Trophoblast cell (in vitro differentiated cells and primary cell): ENCODE results near the gene SOX2.

Experiments used
- DNase-seq, 2 donors: peaks; one replicate each; pipeline ENCODE4 v3.0.0-alpha.2; 2016
- H2AFZ ChIP-seq: 2 replicates; pipeline ENCODE4 v1.6.1; 2013; ENCODE audit warnings: low read length, moderate library complexity, mild to moderate bottlenecking; ENCODE audit not compliant: insufficient read depth, poor library complexity
- H2AK5ac ChIP-seq: 2 replicates; pipeline ENCODE4 v1.6.1; 2013; ENCODE audit warnings: mild to moderate bottlenecking, low read length
- H2BK120ac ChIP-seq: 2 replicates; pipeline ENCODE4 v1.6.1; 2013; ENCODE audit warnings: low read length, mild to moderate bottlenecking, moderate library complexity; ENCODE audit not compliant: insufficient read depth, poor library complexity
- H2BK12ac ChIP-seq: 2 replicates; pipeline ENCODE4 v1.6.1; 2013; ENCODE audit warnings: mild to moderate bottlenecking, low read length, moderate library complexity
- H2BK5ac ChIP-seq: 2 replicates; pipeline ENCODE4 v1.6.1; 2013; ENCODE audit warnings: low read length, low read depth, moderate library complexity, mild to moderate bottlenecking; ENCODE audit not compliant: poor library complexity
- H3K14ac ChIP-seq: 2 replicates; pipeline ENCODE4 v1.6.1; 2013; ENCODE audit warnings: mild to moderate bottlenecking, low read length
- H3K18ac ChIP-seq: 2 replicates; pipeline ENCODE4 v1.6.1; 2013; ENCODE audit warnings: mild to moderate bottlenecking, low read length
- H3K23ac ChIP-seq: 2 replicates; pipeline ENCODE4 v1.6.1; 2013; ENCODE audit warnings: low read length
- H3K27ac ChIP-seq: 2 replicates; pipeline ENCODE4 v1.5.1; 2013; ENCODE audit warnings: low read depth, mild to moderate bottlenecking, inconsistent platforms, low read length, moderate library complexity
- H3K27me3 ChIP-seq: 2 replicates; pipeline ENCODE4 v1.6.1; 2013; ENCODE audit warnings: inconsistent platforms, mild to moderate bottlenecking, low read length, moderate library complexity; ENCODE audit not compliant: insufficient read depth
- H3K36me3 ChIP-seq, 2 experiments: 1 replicate in 1 of 2; 2 replicates in 1 of 2; pipeline ENCODE4 v1.6.1; 2013; ENCODE audit warnings: low read length in 2 of 2, mild to moderate bottlenecking in 2 of 2, moderate library complexity in 1 of 2; ENCODE audit not compliant: insufficient read depth in 2 of 2, control insufficient read depth in 1 of 2
- H3K4ac ChIP-seq: 2 replicates; pipeline ENCODE4 v1.6.1; 2013; ENCODE audit warnings: low read depth, mild to moderate bottlenecking, low read length, moderate library complexity
- H3K4me1 ChIP-seq, 2 experiments: 1 replicate in 1 of 2; 2 replicates in 1 of 2; pipeline ENCODE4 v1.6.1; 2013; ENCODE audit warnings: low read length in 2 of 2, mild to moderate bottlenecking in 2 of 2, moderate library complexity in 1 of 2; ENCODE audit not compliant: insufficient read depth in 2 of 2, control insufficient read depth in 1 of 2
- H3K4me2 ChIP-seq: 2 replicates; pipeline ENCODE4 v1.6.1; 2013; ENCODE audit warnings: inconsistent platforms, mild to moderate bottlenecking, low read length, moderate library complexity
- H3K4me3 ChIP-seq: 2 replicates; pipeline ENCODE4 v1.5.1; 2013; ENCODE audit warnings: mild to moderate bottlenecking, low read depth, low read length, inconsistent platforms
- H3K79me1 ChIP-seq: one replicate; pipeline ENCODE4 v1.6.1; 2013; ENCODE audit warnings: low read length
- H3K79me2 ChIP-seq: 2 replicates; pipeline ENCODE4 v1.6.1; 2013; ENCODE audit warnings: low read length, mild to moderate bottlenecking; ENCODE audit not compliant: control insufficient read depth, insufficient read depth, poor library complexity
- H3K9ac ChIP-seq: 2 replicates; pipeline ENCODE4 v1.6.1; 2013; ENCODE audit warnings: mild to moderate bottlenecking, low read length
- H3K9me3 ChIP-seq: 2 replicates; pipeline ENCODE4 v1.6.1; 2013; ENCODE audit warnings: low read depth, mild to moderate bottlenecking, control low read depth, inconsistent platforms, low read length; ENCODE audit not compliant: insufficient read depth
- H4K12ac ChIP-seq: 2 replicates; pipeline ENCODE4 v1.6.1; 2013; ENCODE audit warnings: low read depth, mild to moderate bottlenecking, low read length, moderate library complexity
- H4K8ac ChIP-seq: 2 replicates; pipeline ENCODE4 v1.6.1; 2013; ENCODE audit warnings: low read depth, mild to moderate bottlenecking, low read length, moderate library complexity
- H4K91ac ChIP-seq: one replicate; pipeline ENCODE4 v1.6.1; 2013; ENCODE audit warnings: low read depth, mild to moderate bottlenecking, low read length, moderate library complexity
- WGBS: extraction: QIAGEN DNeasy Blood & Tissue Kit; methylation state at CpG from one replicate; pipeline ENCODE4 v1.1.7; 2013; ENCODE audit warnings: missing lambda C conversion rate; ENCODE audit not compliant: insufficient read length, insufficient coverage; ENCODE audit errors: extremely low coverage; 5-methylcytosine and 5-hydroxymethylcytosine counted together

SOX2 gene

DNA sequence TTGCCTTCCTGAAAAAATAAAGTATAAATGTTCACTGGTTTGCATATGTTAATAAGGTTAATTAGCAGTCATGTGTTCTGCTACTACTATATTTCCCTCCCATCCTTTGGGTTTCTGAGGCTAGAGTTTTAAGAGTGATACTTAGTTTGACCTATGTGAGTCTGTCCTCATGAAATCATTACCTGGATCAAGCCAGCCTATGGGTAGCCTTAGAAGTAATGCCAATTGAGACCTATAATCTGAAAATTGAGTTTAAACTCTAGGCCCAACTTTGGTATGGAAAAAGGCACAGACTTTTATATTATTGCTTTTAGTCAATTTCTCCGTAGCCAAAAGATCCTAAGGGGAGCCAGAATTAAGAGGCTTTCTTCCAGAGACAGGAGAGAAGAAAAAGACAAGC lies 18.4 kb upstream of the SOX2 start:
- Histone ChIP-seq H2AFZ (no peak overlapping the region), H2BK12ac (no peak overlapping the region), H3K4me1 (peaks cover 3 to 9% of the 10 kb centered on the region in 2 experiments), H3K9ac (no peak overlapping the region), H4K91ac (no peak overlapping the region), H3K18ac (no peak overlapping the region), H3K14ac (no peak overlapping the region), H4K8ac (no peak overlapping the region), H3K9me3 (no peaks in the 10 kb centered on the region), H4K12ac (no peak overlapping the region), H3K36me3 (no peaks in the 10 kb centered on the region), H3K4me2 (no peak overlapping the region), H3K4ac (no peak overlapping the region), H3K27ac (no peak overlapping the region), H2AK5ac (no peak overlapping the region), H2BK120ac (no peak overlapping the region), H3K4me3 (no peak overlapping the region), H3K79me1 (peaks cover 8% of the 10 kb centered on the region), H3K23ac (no peak overlapping the region), H2BK5ac (no peak overlapping the region), H3K79me2 (no peaks in the 10 kb centered on the region), H3K27me3 (peaks cover 15% of the 10 kb centered on the region)
- WGBS: no CpG with 5 or more reads among the region's 1 CpG
- no peak for DNase-seq

DNA sequence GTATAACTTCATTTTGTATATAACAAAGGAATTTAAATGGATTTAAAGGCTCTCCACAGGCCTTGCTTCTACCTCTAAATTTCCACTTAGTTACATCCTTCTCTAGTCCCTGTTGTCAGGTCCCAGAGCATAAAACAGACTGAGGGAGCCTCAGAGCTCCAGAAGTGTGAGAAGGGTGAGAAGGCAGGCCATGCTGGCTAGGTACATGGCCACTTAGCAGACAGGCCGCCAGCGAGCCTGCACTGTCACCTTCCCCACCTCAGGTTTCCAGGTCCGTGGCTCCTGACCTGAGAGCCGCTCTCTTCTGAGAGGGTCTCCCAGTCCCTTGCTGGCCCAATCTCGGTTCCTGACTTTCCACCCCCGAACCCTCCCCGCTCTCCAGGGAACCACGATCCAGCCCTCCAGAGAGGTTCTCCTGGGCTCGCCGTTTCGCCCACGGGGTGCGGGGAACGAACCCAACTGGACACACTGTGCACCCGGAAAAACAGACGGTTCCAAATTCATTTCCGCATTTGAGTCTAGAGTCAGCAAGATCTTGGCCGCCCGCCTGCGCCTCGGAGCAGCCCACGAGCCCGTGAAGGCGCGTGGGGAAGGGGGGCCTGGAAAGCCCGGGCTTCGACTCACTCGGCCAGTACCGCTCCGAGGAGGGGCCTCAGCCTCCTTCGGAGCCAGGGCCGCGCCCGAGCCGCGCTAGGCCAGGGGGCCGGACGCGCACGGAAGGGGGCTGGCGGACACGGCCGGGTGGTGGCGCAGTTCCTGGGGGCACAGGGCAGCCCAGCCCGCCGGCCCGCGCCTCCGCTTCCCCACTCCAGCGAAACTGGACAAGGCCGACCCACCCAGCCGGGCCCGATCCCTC lies 16.7 kb upstream of the SOX2 start:
- Histone ChIP-seq H2BK120ac (peak overlapping the region; percentile 64), H3K4me2 (peak overlapping the region; percentile 83)
- WGBS: no CpG with 5 or more reads among the region's 53 CpGs

DNA sequence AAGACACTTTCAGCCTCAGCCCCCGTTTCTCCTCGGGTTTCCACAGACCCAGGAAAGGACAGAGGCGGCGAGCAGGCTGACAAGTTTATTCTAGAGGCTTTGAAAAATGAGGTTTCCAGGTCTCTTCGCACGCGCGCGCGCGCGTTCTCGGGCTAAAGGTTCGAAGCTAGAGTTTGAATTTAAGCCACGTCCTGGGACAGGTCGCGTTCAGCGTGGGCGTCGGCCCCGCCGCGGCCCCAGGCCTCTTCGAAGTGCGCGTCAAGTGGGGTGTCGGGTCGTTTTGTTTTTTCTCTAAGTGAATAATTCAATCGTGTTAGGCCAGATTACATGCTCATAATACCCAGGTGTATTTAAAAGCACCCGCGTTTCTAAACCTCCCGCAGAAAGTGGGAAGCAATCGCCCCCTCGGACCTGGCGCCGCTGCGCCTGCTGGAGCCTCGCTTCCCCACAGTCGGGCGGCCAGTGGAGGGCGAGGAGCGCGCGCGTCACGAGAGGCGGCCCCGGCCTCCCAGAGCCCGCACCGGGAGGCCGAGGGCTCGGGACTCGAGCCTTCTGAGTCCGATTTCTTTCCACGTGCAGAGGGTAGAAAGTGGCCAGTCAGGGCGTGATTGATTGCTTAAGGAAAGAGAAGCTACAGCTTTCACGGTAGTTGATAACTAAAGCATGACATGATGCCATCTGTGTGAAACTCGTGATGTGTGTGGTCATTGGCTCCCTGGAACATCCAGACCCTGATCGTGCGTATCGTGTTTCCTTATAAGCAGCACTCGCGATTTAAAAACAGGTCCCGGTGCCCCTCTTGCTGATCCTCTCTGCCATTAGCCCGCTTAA lies 15.8 kb upstream of the SOX2 start:
- Histone ChIP-seq H2AK5ac (no peak overlapping the region), H2BK12ac (no peak overlapping the region), H3K9ac (peak overlapping the region; percentile 18), H3K18ac (no peak overlapping the region), H2BK5ac (no peak overlapping the region), H3K4me1 (peaks cover 6 to 9% of the 10 kb centered on the region in 2 experiments), H3K27ac (no peak overlapping the region), H4K12ac (peak overlapping the region; percentile 71), H3K4me3 (peak overlapping the region; percentile 58), H4K91ac (peak overlapping the region; percentile 59), H3K36me3 (no peaks in the 10 kb centered on the region), H3K27me3 (peaks cover 17% of the 10 kb centered on the region), H3K79me1 (peaks cover 8% of the 10 kb centered on the region), H3K9me3 (no peaks in the 10 kb centered on the region), H2BK120ac (peak overlapping the region; percentile 64), H3K4me2 (peak overlapping the region; percentile 83), H2AFZ (peak overlapping the region; percentile 94), H3K14ac (peak overlapping the region; percentile 42), H3K23ac (no peak overlapping the region), H4K8ac (peak overlapping the region; percentile 86), H3K79me2 (no peaks in the 10 kb centered on the region), H3K4ac (no peak overlapping the region)
- WGBS: no CpG with 5 or more reads among the region's 65 CpGs
- peak in 1 of 2 donors; percentile 14 for DNase-seq

More for the DNA sequence above, 16.7 kb upstream of the SOX2 start:
- Histone ChIP-seq H3K4me1 (peaks cover 6 to 9% of the 10 kb centered on the region in 2 experiments), H3K4ac (no peak overlapping the region), H2AFZ (peak overlapping the region; percentile 94), H2BK5ac (peak overlapping the region; percentile 44), H2BK12ac (peak overlapping the region; percentile 18), H3K14ac (peak overlapping the region; percentile 63), H4K12ac (peak overlapping the region; percentile 71), H3K9me3 (no peaks in the 10 kb centered on the region), H3K36me3 (no peaks in the 10 kb centered on the region), H2AK5ac (no peak overlapping the region), H4K91ac (peak overlapping the region; percentile 59), H3K23ac (no peak overlapping the region), H3K27ac (no peak overlapping the region), H3K4me3 (peak overlapping the region; percentile 58), H3K18ac (peak overlapping the region; percentile 21), H3K9ac (peak overlapping the region; percentile 18), H3K79me1 (peaks cover 8% of the 10 kb centered on the region), H4K8ac (peak overlapping the region; percentile 86), H3K27me3 (peaks cover 17% of the 10 kb centered on the region), H3K79me2 (no peaks in the 10 kb centered on the region)
- no peak for DNase-seq

DNA sequence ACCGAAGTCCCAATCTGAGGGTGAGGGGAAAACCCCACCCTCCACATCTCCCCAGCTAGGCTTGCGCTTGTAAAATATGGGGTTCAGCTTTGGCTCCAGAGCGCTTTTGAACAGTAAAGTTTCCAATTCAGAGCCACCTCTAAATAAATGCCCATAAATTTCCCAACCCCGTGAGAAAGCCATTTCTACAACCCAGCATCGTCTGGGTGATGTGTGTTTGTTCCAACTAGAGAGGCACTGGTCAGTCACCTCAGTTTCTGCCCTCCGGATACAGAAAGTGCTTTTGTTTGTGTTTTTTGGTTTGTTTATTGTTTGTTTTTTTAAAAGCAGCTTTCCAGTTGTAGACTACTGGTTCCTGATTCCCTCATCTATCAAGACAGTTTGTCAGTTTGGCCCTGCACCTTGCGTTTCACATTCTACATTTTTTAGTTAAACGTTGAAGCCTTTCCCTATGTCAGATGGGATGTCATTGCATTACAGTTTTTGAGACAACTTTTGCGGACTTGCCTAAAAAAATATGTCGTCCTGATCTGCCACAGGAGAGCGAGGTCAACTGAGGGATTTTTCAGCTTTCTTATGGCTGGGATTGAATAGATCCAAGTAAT lies 15.0 kb upstream of the SOX2 start:
- Histone ChIP-seq H3K23ac (no peak overlapping the region), H4K91ac (no peak overlapping the region)

More for the DNA sequence above, 15.0 kb upstream of the SOX2 start:
- H3K4ac ChIP-seq: no peak overlapping the region
- H3K4me3 ChIP-seq: no peak overlapping the region
- no peaks in the 10 kb centered on the region for H3K79me2 ChIP-seq
- H4K12ac ChIP-seq: no peak overlapping the region
- peaks cover 8% of the 10 kb centered on the region for H3K79me1 ChIP-seq
- H3K27me3 ChIP-seq: peaks cover 17% of the 10 kb centered on the region
- H3K4me2 ChIP-seq: no peak overlapping the region
- no peak for DNase-seq
- no peaks in the 10 kb centered on the region for H3K36me3 ChIP-seq
- no peak overlapping the region for H3K14ac ChIP-seq
- no peak overlapping the region for H2BK120ac ChIP-seq
- H4K8ac ChIP-seq: no peak overlapping the region
- H2AFZ ChIP-seq: no peak overlapping the region
- no peak overlapping the region for H2BK5ac ChIP-seq
- H3K9ac ChIP-seq: no peak overlapping the region
- WGBS: no CpG with 5 or more reads among the region's 11 CpGs
- H2AK5ac ChIP-seq: no peak overlapping the region
- no peaks in the 10 kb centered on the region for H3K9me3 ChIP-seq
- H2BK12ac ChIP-seq: no peak overlapping the region
- H3K4me1 ChIP-seq: peaks cover 6 to 9% of the 10 kb centered on the region in 2 experiments
- no peak overlapping the region for H3K27ac ChIP-seq
- no peak overlapping the region for H3K18ac ChIP-seq
